IMR-90 (cell line): ENCODE data around the gene IDI2. TPM values are rescaled to one million over a fixed set of nuclear protein-coding genes. Genes with fewer than 3 reads are reported as not detected.

Experiments
- ATAC-seq: fragments of 200-7000 bp; cut with Tn5 transposase; 2 replicates; pipeline ENCODE4 v1.9.1; 2020; ENCODE audit warnings: low read depth, mild to moderate bottlenecking, moderate library complexity
- BruUV-seq: library from RNA; stranded (reverse); fragments of 400-500 nt; replicated peaks from 2 replicates; lab custom pipeline; 2021; lab: Mats Ljungman, UMichigan
- CTCF ChIA-PET: fragments of 300-600 bp; formaldehyde crosslinking; extraction: SDS; loops from one replicate; lab custom pipeline; 2021; ENCODE audit warnings: antibody characterized with exemption; lab: Yijun Ruan, JAX
- POLR2A ChIA-PET: fragments of 300-600 bp; sonication (Branson Sonifier 250); formaldehyde crosslinking; loops from one replicate; lab custom pipeline; 2022; ENCODE audit warnings: antibody characterized with exemption; ENCODE audit not compliant: unreplicated experiment; lab: Charles Lee
- DNase-seq: peaks from one replicate; pipeline ENCODE4 v3.0.0; 2013
- H2AFZ ChIP-seq: replicated peaks from 2 replicates; pipeline ENCODE3; 2013; ENCODE audit warnings: low read length, mild to moderate bottlenecking; ENCODE audit not compliant: poor library complexity
- H2AK5ac ChIP-seq: 2 replicates; pipeline ENCODE4 v1.6.1; 2013; ENCODE audit warnings: low read depth, low read length, inconsistent platforms
- H2AK9ac ChIP-seq: replicated peaks from 2 replicates; pipeline ENCODE3; 2013; ENCODE audit warnings: mild to moderate bottlenecking, low read depth, low read length, moderate library complexity; ENCODE audit not compliant: poor library complexity
- H2BK120ac ChIP-seq: 2 replicates; pipeline ENCODE4 v1.6.1; 2013; ENCODE audit warnings: low read depth, low read length, inconsistent platforms
- H2BK15ac ChIP-seq: 3 replicates; pipeline ENCODE4 v1.6.1; 2013; ENCODE audit warnings: low read depth, low read length, inconsistent platforms
- H2BK20ac ChIP-seq: 2 replicates; pipeline ENCODE4 v1.6.1; 2013; ENCODE audit warnings: low read depth, mild to moderate bottlenecking, inconsistent platforms, low read length, moderate library complexity
- H2BK5ac ChIP-seq: 2 replicates; pipeline ENCODE4 v1.6.1; 2013; ENCODE audit warnings: mild to moderate bottlenecking, low read depth, low read length, inconsistent platforms; ENCODE audit not compliant: poor library complexity, severe bottlenecking
- H3K14ac ChIP-seq: replicated peaks from 2 replicates; pipeline ENCODE4 v1.6.1; 2013; ENCODE audit warnings: low read depth, low read length, inconsistent platforms
- H3K18ac ChIP-seq: 2 replicates; pipeline ENCODE4 v1.6.1; 2013; ENCODE audit warnings: low read depth, low read length, control low read depth
- H3K23ac ChIP-seq: 2 replicates; pipeline ENCODE4 v1.6.1; 2013; ENCODE audit warnings: low read depth, low read length, inconsistent platforms
- H3K27ac ChIP-seq: 2 replicates; pipeline ENCODE4 v1.5.1; 2013; ENCODE audit warnings: mild to moderate bottlenecking, control low read depth, low read length; ENCODE audit not compliant: insufficient read depth
- H3K27me3 ChIP-seq: 2 replicates; pipeline ENCODE4 v1.6.1; 2013; ENCODE audit warnings: low read length; ENCODE audit not compliant: control insufficient read depth, insufficient read depth
- H3K36me3 ChIP-seq: 2 replicates; pipeline ENCODE4 v1.6.1; 2013; ENCODE audit warnings: low read length, mixed read lengths; ENCODE audit not compliant: control insufficient read depth, insufficient read depth
- H3K4ac ChIP-seq: 2 replicates; pipeline ENCODE4 v1.6.1; 2013; ENCODE audit warnings: low read depth, low read length, inconsistent platforms
- H3K4me1 ChIP-seq: 2 replicates; pipeline ENCODE4 v1.6.1; 2013; ENCODE audit warnings: low read length, mixed read lengths; ENCODE audit not compliant: control insufficient read depth, insufficient read depth
- H3K4me2 ChIP-seq: 2 replicates; pipeline ENCODE4 v1.6.1; 2013; ENCODE audit warnings: low read depth, mild to moderate bottlenecking, control low read depth, low read length, moderate library complexity
- H3K4me3 ChIP-seq: 2 replicates; pipeline ENCODE4 v1.5.1; 2013; ENCODE audit warnings: low read depth, mild to moderate bottlenecking, control low read depth, low read length, moderate library complexity; ENCODE audit not compliant: insufficient read depth
- H3K56ac ChIP-seq: 2 replicates; pipeline ENCODE4 v1.6.1; 2013; ENCODE audit warnings: low read length, inconsistent platforms; ENCODE audit not compliant: insufficient read depth; ENCODE audit errors: extremely low read depth
- H3K79me1 ChIP-seq, 2 experiments: 2 replicates each; pipeline ENCODE4 v1.6.1; 2013; ENCODE audit warnings: low read length in 2 of 2, inconsistent platforms in 1 of 2, low read depth in 1 of 2
- H3K9ac ChIP-seq: 2 replicates; pipeline ENCODE4 v1.6.1; 2013; ENCODE audit warnings: low read depth, low read length, control low read depth
- H3K9me1 ChIP-seq: 2 replicates; pipeline ENCODE4 v1.6.1; 2013; ENCODE audit warnings: low read length, inconsistent platforms; ENCODE audit not compliant: insufficient read depth
- H3K9me3 ChIP-seq: 2 replicates; pipeline ENCODE4 v1.6.1; 2013; ENCODE audit warnings: low read length; ENCODE audit not compliant: control insufficient read depth, insufficient read depth
- H4K20me1 ChIP-seq: 2 replicates; pipeline ENCODE4 v1.6.1; 2013; ENCODE audit warnings: low read length, inconsistent platforms; ENCODE audit not compliant: insufficient read depth
- H4K5ac ChIP-seq: 2 replicates; pipeline ENCODE4 v1.6.1; 2013; ENCODE audit warnings: mild to moderate bottlenecking, low read depth, low read length, control low read depth
- H4K8ac ChIP-seq, 2 experiments: 2 replicates each; pipeline ENCODE4 v1.6.1; 2013; ENCODE audit warnings: low read depth in 2 of 2, low read length in 2 of 2, control low read depth in 1 of 2, inconsistent platforms in 1 of 2
- H4K91ac ChIP-seq: 2 replicates; pipeline ENCODE4 v1.6.1; 2013; ENCODE audit warnings: low read depth, low read length, inconsistent platforms; ENCODE audit not compliant: insufficient read depth
- BHLHE40 ChIP-seq: fragments of 150-350 bp; IDR thresholded peaks from 2 replicates; pipeline ENCODE4 v1.6.1; 2016; ENCODE audit warnings: mild to moderate bottlenecking, low read depth, low read length
- RFX5 ChIP-seq: IDR thresholded peaks from 2 replicates; pipeline ENCODE4 v1.8.0; 2012; ENCODE audit warnings: low read depth, mild to moderate bottlenecking, low read length, moderate library complexity
- USF2 ChIP-seq: fragments of 150-350 bp; IDR thresholded peaks from 2 replicates; pipeline ENCODE4 v1.6.1; 2017; ENCODE audit warnings: mild to moderate bottlenecking, antibody characterized with exemption, low read length, low read depth
- WGBS, 2 experiments: methylation state at CpG; one replicate each; pipeline versions ENCODE4 v1.1.5 to v1.1.7; 2013; ENCODE audit warnings: missing lambda C conversion rate in 2 of 2; ENCODE audit not compliant: insufficient read length in 1 of 2; ENCODE audit errors: extremely low coverage in 2 of 2; 5-methylcytosine and 5-hydroxymethylcytosine counted together
- dilution Hi-C: fragments of 300-500 bp; cut with HindIII; formaldehyde crosslinking; loops from one replicate; pipeline ENCODE4 v1.14.3; 2018; ENCODE audit warnings: low sequenced_read_pairs; ENCODE audit not compliant: unreplicated experiment
- in situ Hi-C: fragments of 300-500 bp; cut with MboI; formaldehyde crosslinking; loops from 3 replicates; pipeline ENCODE4 v1.14.3; 2019; ENCODE audit warnings: low sequenced_read_pairs, inconsistent platforms, mixed read lengths
- intact Hi-C: fragments of 100-400 bp; cut with micrococcal nuclease; formaldehyde crosslinking; loops from 2 replicates; pipeline ENCODE4 v1.10.0; 2022
- polyA plus RNA-seq, 3 experiments: library from polyadenylated mRNA; depleted of rRNA; stranded (reverse); fragments of >200 nt; gene quantifications; 2 replicates each; pipeline ENCODE4 v1.2.3, GENCODE V29; 2012; ENCODE audit warnings: low replicate concordance in 1 of 3
- total RNA-seq: library from RNA; depleted of rRNA; stranded (reverse); fragments of >200 nt; gene quantifications from 2 replicates; pipeline ENCODE4 v1.2.3, GENCODE V29; 2012

Gene IDI2
- total and polyA plus RNA-seq, 2 of the 4 experiments (the other 2 are of a cell fraction): not detected

DNA sequence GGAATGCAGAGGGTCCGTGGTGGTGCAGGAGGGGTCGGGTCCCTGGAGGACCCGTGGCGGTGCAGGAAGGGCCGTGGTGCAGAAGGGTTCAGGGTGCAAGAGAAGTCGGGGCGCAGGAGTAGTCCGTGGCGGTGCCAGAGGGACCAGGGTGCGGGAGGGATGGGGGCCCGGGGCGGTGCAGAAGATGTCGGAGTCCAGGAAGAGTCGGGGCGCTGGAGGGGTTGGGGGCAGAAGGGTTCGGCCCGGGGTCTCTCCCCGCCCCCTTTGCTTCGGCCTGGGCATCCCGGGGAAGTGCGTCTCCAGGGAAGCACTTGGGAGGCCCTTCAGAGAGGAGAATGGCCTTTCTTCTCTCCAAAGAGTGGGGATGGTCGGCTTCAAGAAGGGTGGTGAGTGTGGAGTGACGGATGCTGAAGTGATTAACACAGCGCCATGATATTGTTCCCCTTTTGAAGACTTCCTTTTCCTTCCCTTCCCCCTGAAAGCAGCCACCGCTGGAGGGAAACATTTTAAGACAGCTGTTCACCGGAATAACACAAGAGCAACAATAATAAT, 31.5 kb upstream of the IDI2 start:
- H3K27ac ChIP-seq: peak overlapping the region; percentile 79
- TF ChIP-seq USF2 (no peak), BHLHE40 (no peak), RFX5 (no peak)
- H3K79me1 ChIP-seq: peaks cover 36 to 59% of the 10 kb centered on the region in 2 experiments
- ATAC-seq: peak; percentile 6
- H3K4me1 ChIP-seq: peaks cover 2% of the 10 kb centered on the region
- H2AK9ac ChIP-seq: peak overlapping the region; percentile 94
- H3K9ac ChIP-seq: peak overlapping the region; percentile 86
- peak overlapping the region; percentile 95 for H3K4me2 ChIP-seq
- peak overlapping the region; percentile 72 to 80 for H4K8ac ChIP-seq
- no TSS peak for BruUV-seq
- peak overlapping the region; percentile 41 for H2BK5ac ChIP-seq
- H4K20me1 ChIP-seq: peaks cover 27% of the 10 kb centered on the region
- peak overlapping the region; percentile 24; the same call in 1 of the 2 replicates for H4K91ac ChIP-seq
- H3K4me3 ChIP-seq: peak overlapping the region; percentile 93
- DNase-seq: no peak
- peaks cover 14% of the 10 kb centered on the region for H3K9me1 ChIP-seq
- no peak overlapping the region for H2BK20ac ChIP-seq
- H3K18ac ChIP-seq: no peak overlapping the region
- dilution Hi-C loops (no loop called here), in situ Hi-C loops (no loop called here), intact Hi-C loops (no loop called here)
- no peak overlapping the region for H3K23ac ChIP-seq
- no peak overlapping the region for H2BK15ac ChIP-seq
- ChIA-PET POLR2A (interaction anchor here (0.6 kb wide), 1 partner anchor 25 kb away, joined by 6 read pairs; no protein-coding TSS in a partner anchor), CTCF (no interaction called here)
- peak overlapping the region; percentile 97 for H2AFZ ChIP-seq
- peak overlapping the region; percentile 57; the same call in 1 of the 2 replicates for H3K4ac ChIP-seq
- H3K27me3 ChIP-seq: no peaks in the 10 kb centered on the region
- no peak overlapping the region for H2BK120ac ChIP-seq
- WGBS, 2 experiments: 3% methylated on average over 11 of the region's 26 CpGs; no CpG with 5 or more reads in 1 of the 2 experiments
- H3K56ac ChIP-seq: no peak overlapping the region
- H3K9me3 ChIP-seq: no peaks in the 10 kb centered on the region
- no peak overlapping the region for H2AK5ac ChIP-seq
- H3K36me3 ChIP-seq: peaks cover 4% of the 10 kb centered on the region
- peak overlapping the region; percentile 77 for H4K5ac ChIP-seq
- no peak overlapping the region; the same call in 1 of the 2 replicates for H3K14ac ChIP-seq
